Mesendoderm (in vitro differentiated cells): ENCODE results near the gene C14orf39.
"Not testable (repeated sequence)": the region's sequence is repeated elsewhere in the genome, so short reads cannot be mapped to it uniquely, and the experiment has no call there.

Experiments
- DNase-seq: peaks from one replicate; pipeline ENCODE4 v3.0.0; 2013
- H2AK5ac ChIP-seq: 2 replicates; pipeline ENCODE4 v1.6.1; 2013; ENCODE audit warnings: low read length, inconsistent platforms
- H2BK120ac ChIP-seq: 2 replicates; pipeline ENCODE4 v1.6.1; 2013; ENCODE audit warnings: low read depth, mild to moderate bottlenecking, low read length, moderate library complexity, mixed read lengths
- H2BK15ac ChIP-seq: replicated peaks from 2 replicates; pipeline ENCODE4 v1.6.1; 2013; ENCODE audit warnings: low read depth, mild to moderate bottlenecking, moderate library complexity
- H2BK5ac ChIP-seq: 2 replicates; pipeline ENCODE4 v1.6.1; 2013; ENCODE audit warnings: low read length, inconsistent platforms
- H3K18ac ChIP-seq: 2 replicates; pipeline ENCODE4 v1.6.1; 2013; ENCODE audit warnings: mild to moderate bottlenecking, low read length, mixed read lengths
- H3K23ac ChIP-seq: one replicate; pipeline ENCODE4 v1.6.1; 2013; ENCODE audit warnings: low read length
- H3K27ac ChIP-seq: 2 replicates; pipeline ENCODE4 v1.5.1; 2013; ENCODE audit warnings: low read depth, mild to moderate bottlenecking, inconsistent platforms, low read length, moderate library complexity
- H3K27me3 ChIP-seq: 2 replicates; pipeline ENCODE4 v1.6.1; 2013; ENCODE audit warnings: low read length, control low read depth, mild to moderate bottlenecking, inconsistent platforms; ENCODE audit not compliant: insufficient read depth, poor library complexity
- H3K36me3 ChIP-seq: 2 replicates; pipeline ENCODE4 v1.6.1; 2013; ENCODE audit warnings: low read length, inconsistent platforms; ENCODE audit not compliant: control insufficient read depth, insufficient read depth
- H3K4ac ChIP-seq: one replicate; pipeline ENCODE4 v1.6.1; 2013; ENCODE audit warnings: low read depth, mild to moderate bottlenecking, low read length, moderate library complexity
- H3K4me1 ChIP-seq: 2 replicates; pipeline ENCODE4 v1.6.1; 2013; ENCODE audit warnings: low read depth, low read length, inconsistent platforms; ENCODE audit not compliant: control insufficient read depth
- H3K4me2 ChIP-seq: 2 replicates; pipeline ENCODE4 v1.6.1; 2013; ENCODE audit warnings: low read length
- H3K4me3 ChIP-seq: 2 replicates; pipeline ENCODE4 v1.5.1; 2013; ENCODE audit warnings: mild to moderate bottlenecking, low read length
- H3K56ac ChIP-seq: one replicate; pipeline ENCODE4 v1.6.1; 2013; ENCODE audit warnings: low read length
- H3K79me1 ChIP-seq: 2 replicates; pipeline ENCODE4 v1.6.1; 2013; ENCODE audit warnings: low read length, inconsistent platforms
- H3K79me2 ChIP-seq: 2 replicates; pipeline ENCODE4 v1.6.1; 2013; ENCODE audit warnings: mild to moderate bottlenecking, low read length; ENCODE audit not compliant: control insufficient read depth, insufficient read depth
- H3K9ac ChIP-seq: 2 replicates; pipeline ENCODE4 v1.6.1; 2013; ENCODE audit warnings: low read length, inconsistent platforms
- H4K5ac ChIP-seq: one replicate; pipeline ENCODE4 v1.6.1; 2013; ENCODE audit warnings: low read length
- H4K8ac ChIP-seq: one replicate; pipeline ENCODE4 v1.6.1; 2013; ENCODE audit warnings: low read depth, mild to moderate bottlenecking, control low read depth, low read length, moderate library complexity
- WGBS: extraction: QIAGEN DNeasy Blood & Tissue Kit; methylation state at CpG from one replicate; pipeline ENCODE4 v1.1.7; 2013; ENCODE audit warnings: low lambda C conversion rate, missing lambda C conversion rate; ENCODE audit not compliant: insufficient coverage; ENCODE audit errors: extremely low coverage; 5-methylcytosine and 5-hydroxymethylcytosine counted together

Gene C14orf39

GRCh38 chr14:60485057-60485597 is 736 bp downstream of the C14orf39 start:
- peak; percentile 22 for DNase-seq
- no peaks in the 10 kb centered on the region for H3K79me1 ChIP-seq
- H3K4ac ChIP-seq: peak overlapping the region; percentile 70
- no peak overlapping the region for H2BK15ac ChIP-seq
- H2AK5ac ChIP-seq: no peak overlapping the region
- H4K8ac ChIP-seq: no peak overlapping the region
- H3K27ac ChIP-seq: no peak overlapping the region
- H2BK5ac ChIP-seq: no peak overlapping the region
- no peak overlapping the region for H3K18ac ChIP-seq
- peak overlapping the region; percentile 76 for H3K9ac ChIP-seq
- H3K23ac ChIP-seq: no peak overlapping the region
- peak overlapping the region; percentile 95 for H3K56ac ChIP-seq
- H3K4me1 ChIP-seq: no peaks in the 10 kb centered on the region
- peak overlapping the region; percentile 21 for H3K4me2 ChIP-seq
- peak overlapping the region; percentile 5 for H3K4me3 ChIP-seq
- H3K27me3 ChIP-seq: no peaks in the 10 kb centered on the region
- H2BK120ac ChIP-seq: no peak overlapping the region
- no peaks in the 10 kb centered on the region for H3K79me2 ChIP-seq
- WGBS: no CpG with 5 or more reads among the region's 25 CpGs
- H3K36me3 ChIP-seq: no peaks in the 10 kb centered on the region
- H4K5ac ChIP-seq: no peak overlapping the region

- H3K4me3 ChIP-seq: no peak overlapping the region
- no peaks in the 10 kb centered on the region for H3K79me2 ChIP-seq
- H2BK120ac ChIP-seq: no peak overlapping the region
- H3K4ac ChIP-seq: no peak overlapping the region
- no peaks in the 10 kb centered on the region for H3K4me1 ChIP-seq
- no peak overlapping the region for H2AK5ac ChIP-seq
- H4K8ac ChIP-seq: no peak overlapping the region
- no peak overlapping the region for H2BK5ac ChIP-seq
- no peak overlapping the region for H3K4me2 ChIP-seq
- H3K18ac ChIP-seq: no peak overlapping the region
- no peak overlapping the region for H3K9ac ChIP-seq
- H3K27ac ChIP-seq: no peak overlapping the region
- H3K36me3 ChIP-seq: no peaks in the 10 kb centered on the region
- H3K56ac ChIP-seq: no peak overlapping the region
- no peak overlapping the region for H2BK15ac ChIP-seq
- no peak for DNase-seq
- WGBS: no CpG with 5 or more reads among the region's 1 CpG
- no peak overlapping the region for H3K23ac ChIP-seq
- no peaks in the 10 kb centered on the region for H3K27me3 ChIP-seq
- no peaks in the 10 kb centered on the region for H3K79me1 ChIP-seq
- H4K5ac ChIP-seq: no peak overlapping the region
Observed at GRCh38 chr14:60482743-60483142, 3.1 kb downstream of the C14orf39 start.

GRCh38 chr14:60480248-60480647 is 5.6 kb downstream of the C14orf39 start:
- no CpG with 5 or more reads among the region's 7 CpGs for WGBS
- not testable (repeated sequence) for DNase-seq, H2BK15ac ChIP-seq

GRCh38 chr14:60455875-60456274 is 30.0 kb downstream of the C14orf39 start:
- no CpG with 5 or more reads among the region's 4 CpGs for WGBS

More at GRCh38 chr14:60480248-60480647, 5.6 kb downstream of the C14orf39 start:
- H3K36me3 ChIP-seq, H2AK5ac ChIP-seq, H2BK120ac ChIP-seq, H3K56ac ChIP-seq, H3K79me2 ChIP-seq, H3K4me2 ChIP-seq, H3K27me3 ChIP-seq, H3K4me1 ChIP-seq, H3K4ac ChIP-seq, H3K23ac ChIP-seq, H3K27ac ChIP-seq, H3K9ac ChIP-seq, H2BK5ac ChIP-seq, H3K4me3 ChIP-seq, H4K8ac ChIP-seq, H3K18ac ChIP-seq, H4K5ac ChIP-seq, H3K79me1 ChIP-seq: not testable (repeated sequence)

GRCh38 chr14:60430276-60430675 is 55.6 kb downstream of the C14orf39 start:
- no peak overlapping the region for H3K4me2 ChIP-seq
- no peak overlapping the region for H3K56ac ChIP-seq
- no peak overlapping the region for H2BK120ac ChIP-seq
- H2BK5ac ChIP-seq: no peak overlapping the region
- H3K27ac ChIP-seq: no peak overlapping the region
- peak; percentile 27 for DNase-seq
- no peak overlapping the region for H3K23ac ChIP-seq
- no CpG with 5 or more reads among the region's 2 CpGs for WGBS
- no peaks in the 10 kb centered on the region for H3K79me1 ChIP-seq
- no peaks in the 10 kb centered on the region for H3K79me2 ChIP-seq
- no peak overlapping the region for H4K5ac ChIP-seq
- no peaks in the 10 kb centered on the region for H3K27me3 ChIP-seq
- no peak overlapping the region for H3K4ac ChIP-seq
- H3K36me3 ChIP-seq: no peaks in the 10 kb centered on the region
- H3K9ac ChIP-seq: no peak overlapping the region
- H2BK15ac ChIP-seq: no peak overlapping the region
- H2AK5ac ChIP-seq: no peak overlapping the region
- no peak overlapping the region for H3K4me3 ChIP-seq
- H3K18ac ChIP-seq: no peak overlapping the region
- H4K8ac ChIP-seq: no peak overlapping the region
- H3K4me1 ChIP-seq: no peaks in the 10 kb centered on the region

More at GRCh38 chr14:60455875-60456274, 30.0 kb downstream of the C14orf39 start:
- Histone ChIP-seq H3K4me2 (no peak overlapping the region), H3K27ac (no peak overlapping the region), H3K4ac (no peak overlapping the region), H3K18ac (no peak overlapping the region), H2BK15ac (no peak overlapping the region), H3K36me3 (no peaks in the 10 kb centered on the region), H3K79me2 (no peaks in the 10 kb centered on the region), H4K5ac (no peak overlapping the region), H3K4me1 (no peaks in the 10 kb centered on the region), H3K4me3 (no peak overlapping the region), H3K23ac (no peak overlapping the region), H3K27me3 (no peaks in the 10 kb centered on the region), H3K9ac (no peak overlapping the region), H3K79me1 (no peaks in the 10 kb centered on the region), H2BK120ac (no peak overlapping the region), H4K8ac (no peak overlapping the region), H2BK5ac (no peak overlapping the region), H2AK5ac (no peak overlapping the region), H3K56ac (no peak overlapping the region)
- no peak for DNase-seq

GRCh38 chr14:60420050-60420449 is 65.8 kb downstream of the C14orf39 start:
- Histone ChIP-seq H3K27me3 (no peaks in the 10 kb centered on the region), H2BK15ac (no peak overlapping the region), H3K4ac (no peak overlapping the region), H4K5ac (no peak overlapping the region), H3K9ac (no peak overlapping the region), H4K8ac (no peak overlapping the region), H3K79me1 (no peaks in the 10 kb centered on the region), H3K23ac (no peak overlapping the region), H3K27ac (no peak overlapping the region), H3K4me2 (no peak overlapping the region), H3K56ac (no peak overlapping the region), H3K18ac (no peak overlapping the region), H2AK5ac (no peak overlapping the region), H2BK120ac (no peak overlapping the region), H2BK5ac (no peak overlapping the region), H3K79me2 (no peaks in the 10 kb centered on the region), H3K4me1 (no peaks in the 10 kb centered on the region), H3K36me3 (no peaks in the 10 kb centered on the region), H3K4me3 (no peak overlapping the region)
- no CpG with 5 or more reads among the region's 5 CpGs for WGBS
- DNase-seq: no peak
